HG03060 (cell line): ENCODE measurements around the gene TRAF7.
"Not testable (repeated sequence)": the region's sequence is repeated elsewhere in the genome, so short reads cannot be mapped to it uniquely, and the experiment has no call there.

Source experiments
- ATAC-seq: cut with Tn5 transposase; IDR thresholded peaks from one replicate; pipeline ENCODE4 v1.9.1; 2021; ENCODE audit warnings: low read depth, moderate number of reproducible peaks; ENCODE audit not compliant: unreplicated experiment

Gene TRAF7

DNA sequence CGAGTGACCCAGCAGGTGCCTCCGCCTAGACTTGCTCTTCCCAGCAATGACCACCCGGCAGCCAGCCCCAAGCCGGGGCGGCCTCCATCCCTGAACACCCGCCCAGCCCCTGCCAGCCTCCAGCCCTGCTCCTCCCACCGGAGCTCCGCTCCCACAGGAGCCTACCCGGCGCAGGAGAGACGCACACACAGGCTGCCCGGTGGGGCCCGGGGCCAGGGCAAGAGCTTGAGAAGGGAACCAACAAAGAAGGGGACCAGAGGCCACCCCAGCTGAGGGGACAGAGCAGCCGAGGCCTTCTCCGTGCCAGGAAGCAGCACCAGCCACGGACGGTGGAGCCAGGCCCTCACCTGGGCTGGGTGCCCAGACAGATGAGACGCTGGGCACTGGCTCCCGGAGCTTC is 33.7 kb upstream of the TRAF7 start:
- ATAC-seq, result no peak

DNA sequence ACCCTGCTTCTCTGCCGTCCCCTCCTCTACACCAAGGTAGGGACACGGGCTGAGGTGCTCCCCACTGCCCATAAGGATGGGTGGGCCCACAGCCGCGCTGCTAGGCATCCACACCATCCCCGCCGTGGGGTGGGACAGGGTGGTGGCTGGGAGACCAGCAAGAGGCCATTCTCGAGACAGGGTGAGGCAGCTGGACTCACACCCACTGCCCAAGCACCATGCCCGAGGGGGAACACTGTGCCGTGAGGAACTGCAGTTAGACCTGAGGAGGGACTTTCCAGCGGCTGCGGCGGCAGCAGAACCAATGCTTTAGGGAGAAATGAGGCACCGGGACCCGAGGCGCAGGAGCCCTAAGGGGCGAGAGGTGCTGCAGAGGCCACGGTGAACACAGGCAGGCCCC is 33.2 kb upstream of the TRAF7 start:
- ATAC-seq, result no peak

DNA sequence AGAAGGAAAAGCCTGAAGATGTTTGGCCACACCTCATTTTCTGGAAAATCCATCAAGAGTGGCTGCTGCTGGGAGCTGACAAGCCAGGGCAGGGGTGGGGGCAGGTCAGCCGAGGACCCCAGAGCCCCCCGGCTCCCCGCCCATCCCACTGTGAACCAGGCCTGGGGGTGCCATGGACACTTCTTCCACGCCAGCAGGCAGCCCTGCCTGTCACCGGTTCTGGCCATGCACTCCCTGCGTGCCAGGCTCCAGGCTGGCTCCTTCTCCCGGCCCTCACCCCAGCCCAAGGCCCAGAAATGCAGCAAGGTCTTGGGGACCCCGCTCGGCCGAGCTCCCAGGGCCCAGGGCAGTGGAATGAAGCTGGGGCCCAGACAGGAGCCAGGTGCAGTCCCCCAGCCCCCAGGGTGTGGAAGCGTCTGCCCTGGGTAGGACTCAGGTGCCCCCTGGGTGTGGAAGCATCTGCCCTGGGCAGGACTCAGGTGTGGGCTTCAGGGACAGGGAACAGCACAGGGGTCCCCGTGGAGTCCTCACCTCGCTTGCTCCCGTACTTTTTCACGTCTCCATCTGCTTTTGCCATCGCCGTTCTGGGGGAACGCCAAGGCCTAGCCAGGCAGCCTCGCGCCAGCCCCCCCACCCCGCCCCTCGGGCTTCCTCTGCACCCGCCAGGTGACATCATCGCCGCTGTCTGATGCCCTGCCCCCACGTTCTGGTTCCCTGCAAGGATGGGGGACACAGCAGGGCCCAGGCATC is 32.5 kb upstream of the TRAF7 start:
- ATAC-seq, result not testable (repeated sequence)

DNA sequence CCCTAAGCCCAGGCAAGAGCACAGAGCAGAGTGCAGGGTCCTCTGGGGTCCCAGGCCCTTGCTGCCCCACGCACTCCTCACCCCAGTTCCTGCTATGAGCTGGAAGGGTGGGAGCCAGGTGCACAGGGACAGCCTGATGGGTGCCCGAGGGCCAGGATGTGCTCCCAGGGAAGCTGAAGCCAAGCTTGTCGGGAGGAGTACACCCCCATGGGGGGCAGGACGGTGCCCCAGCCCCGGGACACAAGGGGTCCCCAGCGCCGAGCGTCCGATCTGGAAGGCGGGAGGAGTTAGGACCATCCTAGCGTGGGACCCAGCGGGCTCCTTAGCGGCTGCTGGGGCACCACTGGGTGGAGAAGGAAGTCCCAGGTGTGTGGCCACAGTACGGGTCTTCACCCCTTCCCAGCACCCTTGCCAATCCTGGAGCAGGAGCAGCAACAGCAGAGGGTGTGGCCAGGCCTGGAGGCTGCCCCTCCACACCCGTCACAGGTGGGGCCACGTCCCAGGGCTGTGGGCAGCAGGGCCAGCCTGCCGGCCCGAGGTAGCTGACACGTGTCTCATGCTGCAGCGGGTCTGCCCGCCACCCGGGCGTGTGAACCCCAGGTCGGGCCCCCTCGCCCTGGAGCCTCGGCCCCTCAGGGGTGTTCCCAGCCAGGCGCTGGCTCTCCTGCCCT is 31.7 kb upstream of the TRAF7 start:
- not testable (repeated sequence) for ATAC-seq

DNA sequence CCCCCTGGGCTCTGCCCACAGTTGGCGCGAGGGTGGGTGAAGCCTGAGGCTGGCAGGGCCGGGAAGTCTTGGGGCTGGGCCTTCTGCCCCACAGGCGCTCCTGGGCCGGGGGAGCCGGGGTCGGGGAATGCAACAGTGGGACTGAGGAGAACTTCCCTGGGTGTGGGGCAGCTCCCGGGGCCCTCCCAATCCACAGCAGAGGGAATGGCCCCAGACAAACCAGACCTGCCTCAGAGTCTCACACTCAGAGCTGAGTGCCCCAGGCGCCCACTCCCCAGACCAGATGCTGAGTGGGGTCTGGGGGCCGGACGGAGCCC is 31.2 kb upstream of the TRAF7 start:
- not testable (repeated sequence) for ATAC-seq

GRCh38 chr16:2124694-2125444 is 30.7 kb upstream of the TRAF7 start:
- not testable (repeated sequence) for ATAC-seq

DNA sequence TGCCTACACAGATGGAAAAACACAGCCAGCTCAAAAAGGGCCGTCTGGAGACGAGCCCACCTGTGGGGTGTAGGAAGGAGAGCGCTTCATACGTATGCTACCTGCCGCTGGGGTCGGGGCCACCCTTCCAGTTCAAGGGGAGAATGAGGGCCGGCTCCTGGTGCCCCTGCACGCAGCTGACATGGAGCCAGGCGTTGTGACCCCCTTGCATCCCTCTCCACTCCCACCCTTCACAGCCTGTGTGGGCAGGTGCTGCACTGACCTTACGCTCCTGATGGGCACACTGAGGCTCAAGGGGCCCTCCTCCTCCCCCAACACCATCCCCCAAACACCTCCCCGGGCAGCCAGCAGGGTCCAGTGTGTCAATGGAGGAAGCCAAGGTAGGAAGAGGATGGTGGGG is 30.0 kb upstream of the TRAF7 start:
- not testable (repeated sequence) for ATAC-seq

GRCh38 chr16:2126161-2126743 is 29.3 kb upstream of the TRAF7 start:
- ATAC-seq, result not testable (repeated sequence)

DNA sequence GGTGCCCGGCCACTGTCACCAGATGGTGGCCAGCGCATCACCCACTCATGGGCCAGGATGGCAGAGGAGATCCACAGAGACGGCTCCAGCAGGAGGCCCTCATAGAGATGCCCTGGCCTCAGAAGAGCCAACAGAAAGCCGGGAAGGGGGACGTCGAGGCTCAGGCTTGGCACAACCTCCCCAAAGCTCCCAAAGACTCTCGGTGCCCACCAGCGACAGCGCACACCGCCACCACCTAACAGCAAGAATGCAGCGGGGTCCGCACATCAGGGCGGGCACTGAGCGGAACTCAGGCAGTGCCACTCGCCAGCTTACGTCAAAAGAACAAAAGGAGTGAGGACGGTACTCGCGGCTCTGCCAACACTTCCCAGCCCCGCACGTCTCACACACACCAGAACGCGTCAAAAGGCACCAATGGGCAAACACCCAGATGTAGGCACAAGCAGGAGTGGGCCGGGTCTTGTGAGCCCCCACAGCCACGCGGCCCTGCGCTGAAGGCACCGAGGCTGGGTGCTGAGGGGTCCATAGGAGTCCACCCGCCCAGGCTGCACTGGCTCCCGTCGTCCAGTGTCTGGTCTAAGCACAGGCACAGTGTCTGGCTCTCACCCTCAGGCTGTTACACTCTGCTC is 28.5 kb upstream of the TRAF7 start:
- not testable (repeated sequence) for ATAC-seq

DNA sequence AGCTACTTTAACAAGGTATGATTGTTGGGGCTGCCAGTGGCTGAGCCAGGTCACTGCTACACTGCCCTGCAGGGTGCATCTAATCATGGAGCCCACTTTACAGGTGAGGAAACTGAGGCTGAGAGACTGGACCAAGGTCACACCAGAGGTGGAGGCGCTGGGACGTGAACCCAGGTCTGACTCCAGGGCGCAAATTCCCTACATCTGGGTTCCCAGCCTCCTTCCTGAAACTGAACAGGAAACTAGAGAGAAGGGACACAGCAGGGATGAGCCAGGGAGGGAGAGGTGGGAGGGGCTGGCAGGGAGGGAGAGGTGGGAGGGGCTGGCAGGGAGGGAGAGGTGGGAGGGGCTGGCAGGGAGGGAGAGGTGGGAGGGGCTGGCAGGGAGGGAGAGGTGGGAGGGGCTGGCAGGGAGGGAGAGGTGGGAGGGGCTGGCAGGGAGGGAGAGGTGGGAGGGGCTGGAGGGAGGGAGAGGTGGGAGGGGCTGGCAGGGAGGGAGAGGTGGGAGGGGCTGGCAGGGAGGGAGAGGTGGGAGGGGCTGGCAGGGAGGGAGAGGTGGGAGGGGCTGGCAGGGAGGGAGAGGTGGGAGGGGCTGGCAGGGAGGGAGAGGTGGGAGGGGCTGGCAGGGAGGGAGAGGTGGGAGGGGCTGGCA is 27.8 kb upstream of the TRAF7 start:
- not testable (repeated sequence) for ATAC-seq

DNA sequence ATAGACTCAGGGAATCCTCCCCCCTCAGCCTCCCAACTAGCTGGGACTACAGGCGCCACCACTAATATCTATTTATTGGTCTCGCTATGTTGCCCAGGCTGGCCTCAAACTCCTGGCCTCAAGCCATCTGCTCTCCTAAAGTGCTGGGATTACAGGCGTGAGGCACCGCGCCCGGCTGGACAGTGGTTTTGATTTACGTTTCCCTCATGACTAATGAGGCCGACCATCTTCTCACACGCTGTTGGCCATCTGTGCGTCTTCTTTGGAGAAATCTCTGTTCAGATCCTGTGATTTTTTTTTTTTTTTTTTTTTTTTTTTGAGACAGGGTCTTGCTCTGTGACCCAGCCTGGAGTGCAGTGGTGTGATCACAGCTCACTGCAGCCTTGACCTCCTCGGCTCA is 26.3 kb upstream of the TRAF7 start:
- ATAC-seq, result not testable (repeated sequence)

DNA sequence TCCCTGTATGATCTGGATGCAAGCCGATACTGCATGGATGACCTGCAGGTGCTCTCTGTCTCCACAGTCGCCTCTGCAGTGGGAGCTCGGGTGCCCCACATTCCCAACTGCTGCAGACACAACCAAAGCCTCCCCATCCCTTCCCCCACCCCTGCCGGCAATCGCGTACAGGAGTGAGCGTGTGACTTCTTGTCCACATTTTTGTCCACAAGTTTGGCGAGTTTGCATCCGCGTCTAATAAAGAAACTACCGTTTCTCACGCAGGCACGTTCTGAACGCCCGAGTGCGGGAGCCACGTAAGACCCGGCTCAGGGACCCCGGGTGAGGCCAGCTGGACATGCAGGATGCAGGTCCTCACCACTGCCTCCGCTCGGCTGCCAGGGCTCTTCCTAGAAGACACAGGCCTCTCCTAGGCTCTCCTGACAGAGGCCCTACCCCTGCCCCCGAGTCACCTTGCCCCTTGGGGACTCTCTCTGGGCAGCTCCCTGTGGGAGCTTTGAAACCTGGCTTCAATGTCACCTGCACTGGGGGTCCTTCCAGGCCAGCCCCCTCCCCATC is 25.6 kb upstream of the TRAF7 start:
- not testable (repeated sequence) for ATAC-seq

GRCh38 chr16:2133797-2134196 is 21.8 kb upstream of the TRAF7 start:
- ATAC-seq, result not testable (repeated sequence)

- ATAC-seq, result not testable (repeated sequence)
Measured at GRCh38 chr16:2135071-2135470, 20.5 kb upstream of the TRAF7 start.

- ATAC-seq, result not testable (repeated sequence)
Measured at GRCh38 chr16:2135770-2136490, 19.7 kb upstream of the TRAF7 start, which contains the start of gene PKD1. TSS of gene PKD1 (minus strand) at chr16:2135898. CDS start at chr16:2135689, 209 bp downstream.

DNA sequence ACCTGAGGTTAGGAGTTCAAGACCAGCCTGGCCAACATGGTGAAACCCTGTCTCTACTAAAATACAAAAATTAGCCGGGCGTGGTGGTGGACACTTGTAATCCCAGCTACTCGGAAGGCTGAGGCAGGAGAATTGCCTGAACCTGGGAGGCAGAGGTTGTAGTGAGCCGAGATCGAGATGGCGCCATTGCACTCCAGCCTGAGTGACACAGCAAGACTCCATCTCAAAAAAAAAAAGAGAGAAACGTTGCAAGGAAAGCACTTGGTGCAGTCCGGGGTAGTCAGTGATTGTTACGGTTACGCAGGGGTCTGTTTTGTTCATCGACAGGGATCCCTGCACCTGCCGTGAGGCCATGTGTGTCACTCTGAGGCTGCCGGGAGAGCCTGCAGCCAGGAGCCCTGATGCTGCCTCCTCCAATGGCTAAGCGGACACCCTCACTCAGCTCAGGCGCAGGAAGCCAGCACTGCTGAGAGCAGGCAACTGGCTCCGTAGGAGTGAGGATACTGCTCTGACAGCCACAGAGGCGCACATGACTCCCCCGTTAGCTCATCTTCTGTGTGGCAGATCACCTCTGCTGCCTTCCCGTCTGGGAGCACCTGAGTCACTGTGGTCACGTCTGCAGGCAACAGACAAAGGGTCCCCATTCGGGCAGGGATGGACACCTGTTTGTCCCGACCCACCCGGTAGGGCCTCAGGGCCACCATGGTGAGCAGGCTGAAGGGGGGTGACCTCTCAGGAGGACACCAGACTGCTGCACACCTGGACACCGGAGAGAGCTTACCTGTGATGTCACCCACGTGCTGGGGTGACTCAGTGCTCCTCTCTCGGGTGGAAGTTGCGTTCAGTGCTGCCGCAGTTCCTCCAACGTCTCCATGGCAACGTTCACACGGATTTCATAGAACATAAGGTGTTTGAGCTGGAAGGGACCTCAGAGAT is 12.4 kb upstream of the TRAF7 start:
- no peak for ATAC-seq

DNA sequence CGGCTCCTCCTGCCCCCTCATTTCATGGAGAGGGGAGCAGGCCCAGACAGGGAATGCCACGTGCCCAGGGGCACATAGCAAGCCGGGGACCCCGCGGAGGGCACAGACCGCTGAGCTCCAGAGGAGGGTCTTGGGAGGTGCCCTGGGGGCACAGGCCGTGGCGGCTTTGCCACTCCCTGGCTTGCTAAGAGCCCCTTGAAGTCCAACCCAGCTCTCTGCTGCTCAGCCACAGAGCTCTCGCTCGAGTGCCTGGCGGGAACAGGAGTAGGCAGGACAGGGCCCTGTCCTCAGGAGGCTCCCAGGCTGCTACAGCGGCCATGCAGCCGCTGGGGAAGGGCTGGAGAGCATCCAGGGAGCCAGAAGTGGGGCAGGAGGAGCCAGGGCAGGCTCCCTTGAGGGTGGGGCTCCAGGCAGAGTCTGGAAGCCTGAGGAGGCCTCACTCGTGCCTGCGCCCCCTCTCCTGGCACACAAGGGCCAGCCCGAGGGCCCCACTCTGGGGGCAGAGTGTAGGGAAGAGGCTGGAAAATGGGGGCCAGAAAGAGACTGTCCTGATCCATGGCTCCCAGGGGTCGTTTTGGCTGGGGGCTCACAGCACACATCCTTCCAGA is 11.6 kb upstream of the TRAF7 start:
- no peak for ATAC-seq

GRCh38 chr16:2145843-2146242 is 9.7 kb upstream of the TRAF7 start:
- no peak for ATAC-seq
